ENCODE results near the gene INSR.

The INSR gene

DNA sequence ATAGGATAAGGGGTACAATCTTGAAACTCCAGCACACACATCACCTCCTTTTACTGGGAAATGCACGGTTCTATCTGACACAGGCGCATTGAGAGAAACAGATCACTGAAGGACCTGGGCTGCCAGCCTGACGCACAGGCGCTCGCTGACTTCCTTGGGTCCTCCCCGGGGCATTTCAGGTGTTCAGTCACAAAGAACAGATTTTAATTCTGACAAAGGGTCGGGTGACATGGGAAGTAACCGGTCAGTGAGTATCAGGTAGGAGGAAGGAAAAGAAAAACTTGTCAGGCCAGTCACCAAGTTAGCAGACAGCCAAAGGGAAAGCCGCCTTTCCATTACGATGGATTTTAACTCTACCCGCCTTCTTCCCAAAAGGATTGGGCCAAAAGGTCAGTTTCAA, 39.6 kb downstream of the INSR start:
- no peak overlapping the region for H3K4me3 ChIP-seq (ENCODE audit: low read length)
- no peaks in the 10 kb centered on the region for H3K27me3 ChIP-seq (ENCODE audit: insufficient read depth, low read length)
- no peaks in the 10 kb centered on the region for H3K9me3 ChIP-seq (ENCODE audit: insufficient read depth, low read depth, low read length)
- no peak overlapping the region for H3K27ac ChIP-seq (ENCODE audit: low read length)
- no peaks in the 10 kb centered on the region for H3K4me1 ChIP-seq (ENCODE audit: insufficient read depth, low read length)
- no peaks in the 10 kb centered on the region for H3K36me3 ChIP-seq (ENCODE audit: insufficient read depth, low read depth, low read length)
- H3K9ac ChIP-seq (ENCODE audit: low read depth, low read length): no peak overlapping the region

DNA sequence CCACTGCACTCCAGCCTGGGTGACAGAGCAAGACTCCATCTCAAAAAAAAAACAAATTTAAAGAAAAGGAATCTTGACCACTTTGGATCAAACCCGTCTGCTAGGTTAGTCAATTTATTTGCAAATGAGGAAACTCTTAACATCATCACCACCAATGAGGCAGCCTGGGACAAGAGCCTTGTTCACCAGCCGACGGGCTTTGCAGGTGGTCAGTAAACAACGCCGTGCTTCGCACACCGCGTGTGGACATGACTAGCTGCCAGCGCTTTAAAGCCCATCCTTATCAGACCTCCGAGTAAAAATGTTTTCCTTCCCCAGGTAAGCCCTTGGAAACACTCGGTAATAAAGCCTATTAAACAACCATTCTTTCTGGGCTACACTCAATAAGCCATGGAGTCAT, 41.9 kb downstream of the INSR start:
- H3K36me3 ChIP-seq (ENCODE audit: insufficient read depth, low read depth, low read length): no peaks in the 10 kb centered on the region

DNA sequence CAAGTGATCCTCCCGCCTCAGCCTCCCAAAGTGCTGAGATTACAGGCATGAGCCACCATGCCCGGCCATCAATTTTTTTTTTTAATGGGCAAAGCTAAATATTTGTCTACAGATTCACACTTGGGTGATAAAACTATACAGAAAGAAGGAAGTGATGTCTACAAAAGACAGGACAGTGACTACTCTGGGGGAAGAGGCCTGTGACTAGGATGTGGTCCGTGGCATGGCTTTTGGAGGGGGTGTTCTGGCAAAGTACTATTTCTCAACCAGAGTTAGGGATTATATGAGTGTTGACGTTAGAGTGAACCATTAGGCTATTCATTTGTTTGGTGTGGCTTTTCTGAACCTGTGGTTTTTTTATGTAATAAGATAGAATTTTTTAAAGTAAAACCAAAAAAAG, 42.7 kb downstream of the INSR start:
- H3K9ac ChIP-seq (ENCODE audit: low read depth, low read length): no peak overlapping the region
- H3K4me3 ChIP-seq (ENCODE audit: low read length): no peak overlapping the region
- no peaks in the 10 kb centered on the region for H3K27me3 ChIP-seq (ENCODE audit: insufficient read depth, low read length)
- H3K9me3 ChIP-seq (ENCODE audit: insufficient read depth, low read depth, low read length): no peaks in the 10 kb centered on the region
- H3K27ac ChIP-seq (ENCODE audit: low read length): no peak overlapping the region
- H3K36me3 ChIP-seq (ENCODE audit: insufficient read depth, low read depth, low read length): no peaks in the 10 kb centered on the region
- no peaks in the 10 kb centered on the region for H3K4me1 ChIP-seq (ENCODE audit: insufficient read depth, low read length)

More for the DNA sequence above, 41.9 kb downstream of the INSR start:
- Histone ChIP-seq H3K27me3 (ENCODE audit: insufficient read depth, low read length) (no peaks in the 10 kb centered on the region), H3K4me1 (ENCODE audit: insufficient read depth, low read length) (no peaks in the 10 kb centered on the region), H3K4me3 (ENCODE audit: low read length) (no peak overlapping the region), H3K27ac (ENCODE audit: low read length) (no peak overlapping the region), H3K9me3 (ENCODE audit: insufficient read depth, low read depth, low read length) (no peaks in the 10 kb centered on the region), H3K9ac (ENCODE audit: low read depth, low read length) (no peak overlapping the region)

DNA sequence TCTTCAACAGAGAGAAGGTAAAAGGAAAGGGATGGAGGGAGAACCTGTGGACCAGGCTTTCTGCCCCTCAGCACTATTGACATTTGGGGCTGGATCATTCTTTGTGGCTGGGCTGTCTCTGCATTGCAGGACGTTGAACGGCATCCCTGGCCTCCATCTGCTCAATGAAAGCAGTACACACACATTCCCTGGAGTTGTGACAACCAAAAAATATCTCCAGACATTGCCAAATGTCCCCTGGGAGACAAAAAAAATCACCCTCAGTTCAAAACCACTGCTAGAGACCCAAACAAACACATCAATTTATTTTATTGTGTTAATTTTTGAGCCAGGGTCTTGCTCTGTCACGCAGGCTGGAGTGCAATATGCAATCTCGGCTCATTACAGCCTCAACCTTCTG, 43.3 kb downstream of the INSR start:
- H3K36me3 ChIP-seq (ENCODE audit: insufficient read depth, low read depth, low read length): no peaks in the 10 kb centered on the region
- H3K4me3 ChIP-seq (ENCODE audit: low read length): no peak overlapping the region
- no peaks in the 10 kb centered on the region for H3K4me1 ChIP-seq (ENCODE audit: insufficient read depth, low read length)
- no peaks in the 10 kb centered on the region for H3K27me3 ChIP-seq (ENCODE audit: insufficient read depth, low read length)
- H3K9me3 ChIP-seq (ENCODE audit: insufficient read depth, low read depth, low read length): no peaks in the 10 kb centered on the region
- H3K27ac ChIP-seq (ENCODE audit: low read length): no peak overlapping the region
- no peak overlapping the region for H3K9ac ChIP-seq (ENCODE audit: low read depth, low read length)

DNA sequence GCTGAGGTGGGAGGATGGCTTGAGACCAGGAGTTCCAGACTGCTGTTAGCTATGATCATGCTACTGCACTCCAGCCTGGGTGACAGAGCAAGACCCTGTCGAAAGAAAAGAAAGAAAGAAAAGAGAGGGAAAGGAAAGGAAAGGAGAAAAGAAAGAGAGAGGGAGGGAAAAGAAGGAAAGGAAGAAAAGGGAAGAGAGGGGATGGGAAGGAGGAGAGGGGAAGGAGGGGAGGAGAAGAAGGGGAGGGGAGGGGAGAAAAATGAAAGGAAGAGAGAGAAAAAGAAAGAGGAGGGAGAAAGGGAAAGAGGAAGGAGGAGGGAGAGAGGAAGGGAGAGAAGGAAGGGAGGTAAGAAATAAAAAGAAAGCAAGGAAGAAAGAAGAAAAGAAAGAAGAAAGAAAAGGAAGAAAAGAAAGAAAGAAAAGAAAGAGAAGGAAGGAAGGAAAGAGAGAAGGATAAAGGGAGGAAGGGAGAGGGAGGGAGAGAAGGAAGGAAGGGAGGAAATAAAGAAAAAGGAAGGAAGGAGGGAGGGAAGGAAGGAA, 44.1 kb downstream of the INSR start:
- Histone ChIP-seq H3K4me1 (ENCODE audit: insufficient read depth, low read length) (no peaks in the 10 kb centered on the region), H3K9ac (ENCODE audit: low read depth, low read length) (no peak overlapping the region), H3K4me3 (ENCODE audit: low read length) (no peak overlapping the region), H3K27me3 (ENCODE audit: insufficient read depth, low read length) (no peaks in the 10 kb centered on the region), H3K9me3 (ENCODE audit: insufficient read depth, low read depth, low read length) (no peaks in the 10 kb centered on the region), H3K27ac (ENCODE audit: low read length) (no peak overlapping the region), H3K36me3 (ENCODE audit: insufficient read depth, low read depth, low read length) (no peaks in the 10 kb centered on the region)

DNA sequence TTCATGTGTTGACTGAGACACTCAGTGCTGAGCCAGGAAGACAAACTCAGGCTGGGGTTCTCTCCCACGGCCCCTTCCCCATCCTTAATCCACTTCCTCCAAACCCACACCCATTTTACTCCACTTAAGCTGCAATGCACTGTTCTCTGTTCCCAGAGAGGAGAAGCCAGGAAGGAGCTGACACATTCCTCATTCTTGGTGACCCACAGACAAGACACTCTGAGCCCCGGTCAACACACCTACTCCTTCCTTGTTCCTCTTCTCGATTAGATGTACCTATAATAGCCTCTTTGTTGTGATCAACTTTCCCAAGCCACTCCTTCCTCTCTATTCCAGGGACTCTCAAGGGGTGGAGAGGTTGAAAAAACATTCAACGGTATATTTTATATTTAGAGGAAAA, 47.1 kb downstream of the INSR start:
- Histone ChIP-seq H3K4me1 (ENCODE audit: insufficient read depth, low read length) (no peaks in the 10 kb centered on the region), H3K4me3 (ENCODE audit: low read length) (no peak overlapping the region), H3K36me3 (ENCODE audit: insufficient read depth, low read depth, low read length) (no peaks in the 10 kb centered on the region), H3K27ac (ENCODE audit: low read length) (no peak overlapping the region), H3K9me3 (ENCODE audit: insufficient read depth, low read depth, low read length) (no peaks in the 10 kb centered on the region), H3K9ac (ENCODE audit: low read depth, low read length) (no peak overlapping the region), H3K27me3 (ENCODE audit: insufficient read depth, low read length) (no peaks in the 10 kb centered on the region)

DNA sequence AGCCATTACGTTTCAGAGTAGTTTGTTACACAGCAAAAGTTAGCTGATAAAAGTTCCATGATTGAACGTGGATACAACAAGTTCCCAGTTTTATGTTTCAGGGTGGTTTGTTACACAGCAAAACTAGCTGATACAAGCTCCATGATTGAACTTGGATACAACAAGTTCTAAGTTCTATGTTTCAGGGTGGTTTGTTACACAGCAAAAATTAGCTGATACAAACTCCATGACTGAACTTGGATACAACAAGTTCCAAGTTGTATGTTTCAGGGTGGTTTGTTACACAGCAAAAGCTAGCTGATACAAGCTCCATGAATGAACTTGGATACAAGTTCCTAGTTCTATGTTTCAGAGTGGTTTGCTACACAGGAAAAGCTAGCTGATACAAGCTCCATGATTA, 47.6 kb downstream of the INSR start:
- Histone ChIP-seq H3K27me3 (ENCODE audit: insufficient read depth, low read length) (no peaks in the 10 kb centered on the region), H3K4me3 (ENCODE audit: low read length) (no peak overlapping the region), H3K36me3 (ENCODE audit: insufficient read depth, low read depth, low read length) (no peaks in the 10 kb centered on the region), H3K27ac (ENCODE audit: low read length) (no peak overlapping the region), H3K4me1 (ENCODE audit: insufficient read depth, low read length) (no peaks in the 10 kb centered on the region), H3K9me3 (ENCODE audit: insufficient read depth, low read depth, low read length) (no peaks in the 10 kb centered on the region), H3K9ac (ENCODE audit: low read depth, low read length) (no peak overlapping the region)

DNA sequence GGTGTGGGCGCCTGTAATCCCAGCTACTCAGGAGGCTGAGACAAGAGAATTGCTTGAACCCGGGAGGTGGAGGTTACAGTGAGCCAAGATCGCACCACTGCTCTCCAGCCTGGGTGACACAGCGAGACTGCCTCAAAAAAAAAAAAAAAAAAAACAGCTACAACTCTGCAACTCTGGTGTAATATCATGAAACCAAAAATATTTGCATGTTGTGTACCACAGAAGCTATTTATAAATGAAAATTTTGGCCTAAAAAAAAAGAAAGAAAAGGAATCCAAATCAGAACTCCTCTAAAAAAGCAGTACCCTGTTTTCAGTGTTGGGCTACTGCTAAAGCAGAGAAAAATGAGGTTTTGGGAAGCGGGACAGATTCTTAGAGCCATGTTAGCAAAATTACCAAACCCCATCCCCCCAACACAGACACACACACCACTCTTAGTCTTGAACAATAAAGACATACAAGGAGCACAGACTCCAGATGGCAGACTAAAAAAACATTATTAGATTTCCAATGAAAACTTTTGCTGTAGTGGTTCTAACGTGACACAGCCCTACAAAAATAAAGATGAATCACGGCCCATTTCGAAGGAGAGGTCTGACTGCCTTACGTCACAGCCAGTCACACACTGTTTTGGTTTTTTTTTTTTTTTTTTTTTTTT, 51.5 kb downstream of the INSR start:
- Histone ChIP-seq H3K27ac (ENCODE audit: low read length) (no peak overlapping the region), H3K4me1 (ENCODE audit: insufficient read depth, low read length) (no peaks in the 10 kb centered on the region), H3K27me3 (ENCODE audit: insufficient read depth, low read length) (no peaks in the 10 kb centered on the region), H3K4me3 (ENCODE audit: low read length) (no peak overlapping the region), H3K9ac (ENCODE audit: low read depth, low read length) (no peak overlapping the region), H3K9me3 (ENCODE audit: insufficient read depth, low read depth, low read length) (peaks cover 11% of the 10 kb centered on the region), H3K36me3 (ENCODE audit: insufficient read depth, low read depth, low read length) (no peaks in the 10 kb centered on the region)

DNA sequence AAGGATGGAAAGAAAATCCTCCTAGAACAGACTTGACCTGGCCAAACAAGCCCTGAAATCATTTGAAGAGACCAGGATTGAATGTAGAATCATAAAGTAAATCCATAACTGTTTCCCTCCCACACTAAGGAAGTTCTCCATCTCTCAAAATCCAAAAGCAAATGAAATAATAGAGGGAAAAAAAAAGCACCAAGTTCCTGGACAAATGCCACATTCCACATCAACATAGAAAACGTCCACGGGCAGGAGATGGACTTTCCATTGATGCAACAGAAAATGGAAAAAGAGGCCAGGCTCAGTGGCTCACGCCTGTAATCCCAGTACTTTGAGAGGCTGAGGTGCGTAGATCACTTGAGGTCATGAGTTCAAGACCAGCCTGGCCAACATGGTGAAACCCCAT, 56.2 kb downstream of the INSR start:
- H3K27me3 ChIP-seq (ENCODE audit: insufficient read depth, low read length): no peaks in the 10 kb centered on the region
- H3K4me3 ChIP-seq (ENCODE audit: low read length): no peak overlapping the region
- H3K4me1 ChIP-seq (ENCODE audit: insufficient read depth, low read length): no peaks in the 10 kb centered on the region
- H3K27ac ChIP-seq (ENCODE audit: low read length): no peak overlapping the region
- H3K36me3 ChIP-seq (ENCODE audit: insufficient read depth, low read depth, low read length): no peaks in the 10 kb centered on the region
- H3K9me3 ChIP-seq (ENCODE audit: insufficient read depth, low read depth, low read length): peaks cover 11% of the 10 kb centered on the region
- H3K9ac ChIP-seq (ENCODE audit: low read depth, low read length): no peak overlapping the region

DNA sequence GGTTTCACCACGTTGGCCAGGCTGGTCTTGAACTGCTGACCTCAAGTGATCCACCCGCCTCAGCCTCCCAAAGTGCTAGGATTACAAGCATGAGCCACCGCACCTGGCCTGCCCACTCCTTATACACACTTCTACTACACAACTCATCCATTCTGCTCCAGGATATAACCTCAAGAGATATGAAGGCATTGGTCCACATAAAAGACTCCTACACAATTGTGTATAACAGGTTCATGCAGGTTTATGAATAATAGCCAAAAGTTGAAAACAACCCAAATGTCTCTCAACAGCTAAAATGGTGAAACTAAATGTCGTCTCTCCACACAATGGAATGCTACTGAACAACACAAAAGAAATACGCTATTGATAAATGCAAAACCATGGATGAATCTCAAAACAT, 58.1 kb downstream of the INSR start:
- Histone ChIP-seq H3K9me3 (ENCODE audit: insufficient read depth, low read depth, low read length) (peaks cover 11% of the 10 kb centered on the region), H3K9ac (ENCODE audit: low read depth, low read length) (no peak overlapping the region), H3K36me3 (ENCODE audit: insufficient read depth, low read depth, low read length) (no peaks in the 10 kb centered on the region), H3K27me3 (ENCODE audit: insufficient read depth, low read length) (no peaks in the 10 kb centered on the region), H3K4me3 (ENCODE audit: low read length) (no peak overlapping the region), H3K27ac (ENCODE audit: low read length) (no peak overlapping the region), H3K4me1 (ENCODE audit: insufficient read depth, low read length) (no peaks in the 10 kb centered on the region)

DNA sequence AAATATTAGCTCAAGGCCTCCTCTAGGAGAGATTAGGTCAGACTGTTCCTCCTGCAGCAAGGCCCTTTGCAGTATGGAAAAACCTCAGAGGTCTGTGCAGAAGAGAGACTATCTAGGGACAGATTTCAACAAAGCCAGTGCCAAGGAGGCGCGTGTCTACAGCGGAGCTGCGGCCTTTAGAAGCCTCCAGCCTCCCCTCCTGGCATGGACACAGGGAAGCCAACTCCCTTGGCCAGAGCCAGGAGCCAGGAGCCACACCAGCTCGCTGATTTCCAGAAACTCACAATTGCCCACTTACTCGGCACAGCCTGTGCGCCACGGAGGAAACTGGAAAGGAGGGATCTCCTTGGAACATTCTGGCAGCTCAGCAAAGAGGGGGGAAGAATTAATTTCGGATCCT, 63.4 kb downstream of the INSR start:
- Histone ChIP-seq H3K4me1 (ENCODE audit: insufficient read depth, low read length) (no peaks in the 10 kb centered on the region), H3K9me3 (ENCODE audit: insufficient read depth, low read depth, low read length) (no peaks in the 10 kb centered on the region), H3K4me3 (ENCODE audit: low read length) (no peak overlapping the region), H3K27ac (ENCODE audit: low read length) (no peak overlapping the region), H3K27me3 (ENCODE audit: insufficient read depth, low read length) (no peaks in the 10 kb centered on the region), H3K36me3 (ENCODE audit: insufficient read depth, low read depth, low read length) (no peaks in the 10 kb centered on the region), H3K9ac (ENCODE audit: low read depth, low read length) (no peak overlapping the region)

DNA sequence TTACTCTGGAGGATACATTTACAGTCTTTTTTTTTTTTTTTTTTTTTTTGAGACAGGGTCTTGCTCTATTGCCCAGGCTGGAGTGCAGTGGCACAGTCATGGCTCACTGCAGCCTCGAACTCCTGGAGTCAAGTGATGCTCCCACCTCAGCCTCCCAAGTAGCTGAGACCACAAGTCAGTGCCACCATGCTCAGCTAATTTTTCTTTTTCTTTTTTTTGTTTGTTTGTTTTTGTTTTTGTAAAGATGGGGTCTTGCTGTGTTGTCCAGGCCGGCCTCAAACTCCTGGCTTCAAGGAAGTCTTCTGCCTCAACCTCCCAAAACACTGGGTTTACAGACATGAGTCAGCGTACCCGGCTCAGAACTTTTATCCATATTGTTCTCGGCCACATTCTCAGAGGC, 64.5 kb downstream of the INSR start:
- H3K9me3 ChIP-seq (ENCODE audit: insufficient read depth, low read depth, low read length): no peaks in the 10 kb centered on the region
- no peaks in the 10 kb centered on the region for H3K36me3 ChIP-seq (ENCODE audit: insufficient read depth, low read depth, low read length)
- no peak overlapping the region for H3K9ac ChIP-seq (ENCODE audit: low read depth, low read length)
- no peak overlapping the region for H3K4me3 ChIP-seq (ENCODE audit: low read length)
- H3K27ac ChIP-seq (ENCODE audit: low read length): no peak overlapping the region
- H3K27me3 ChIP-seq (ENCODE audit: insufficient read depth, low read length): no peaks in the 10 kb centered on the region
- no peaks in the 10 kb centered on the region for H3K4me1 ChIP-seq (ENCODE audit: insufficient read depth, low read length)
